IMR-90 (cell line): ENCODE measurements around the gene PAK5. TPM values are rescaled to one million over a fixed set of nuclear protein-coding genes. Genes with fewer than 3 reads are reported as not detected.

ENCODE experiments used
- ATAC-seq: fragments of 200-7000 bp; cut with Tn5 transposase; 2 replicates; pipeline ENCODE4 v1.9.1; 2020; ENCODE audit warnings: low read depth, mild to moderate bottlenecking, moderate library complexity
- BruUV-seq: library from RNA; stranded (reverse); fragments of 400-500 nt; replicated peaks from 2 replicates; lab custom pipeline; 2021; lab: Mats Ljungman, UMichigan
- CTCF ChIA-PET: fragments of 300-600 bp; formaldehyde crosslinking; extraction: SDS; loops from one replicate; lab custom pipeline; 2021; ENCODE audit warnings: antibody characterized with exemption; lab: Yijun Ruan, JAX
- POLR2A ChIA-PET: fragments of 300-600 bp; sonication (Branson Sonifier 250); formaldehyde crosslinking; loops from one replicate; lab custom pipeline; 2022; ENCODE audit warnings: antibody characterized with exemption; ENCODE audit not compliant: unreplicated experiment; lab: Charles Lee
- DNase-seq: peaks from one replicate; pipeline ENCODE4 v3.0.0; 2013
- H2AFZ ChIP-seq: replicated peaks from 2 replicates; pipeline ENCODE3; 2013; ENCODE audit warnings: low read length, mild to moderate bottlenecking; ENCODE audit not compliant: poor library complexity
- H2AK5ac ChIP-seq: 2 replicates; pipeline ENCODE4 v1.6.1; 2013; ENCODE audit warnings: low read depth, low read length, inconsistent platforms
- H2AK9ac ChIP-seq: replicated peaks from 2 replicates; pipeline ENCODE3; 2013; ENCODE audit warnings: mild to moderate bottlenecking, low read depth, low read length, moderate library complexity; ENCODE audit not compliant: poor library complexity
- H2BK120ac ChIP-seq: 2 replicates; pipeline ENCODE4 v1.6.1; 2013; ENCODE audit warnings: low read depth, low read length, inconsistent platforms
- H2BK15ac ChIP-seq: 3 replicates; pipeline ENCODE4 v1.6.1; 2013; ENCODE audit warnings: low read depth, low read length, inconsistent platforms
- H2BK20ac ChIP-seq: 2 replicates; pipeline ENCODE4 v1.6.1; 2013; ENCODE audit warnings: low read depth, mild to moderate bottlenecking, inconsistent platforms, low read length, moderate library complexity
- H2BK5ac ChIP-seq: 2 replicates; pipeline ENCODE4 v1.6.1; 2013; ENCODE audit warnings: mild to moderate bottlenecking, low read depth, low read length, inconsistent platforms; ENCODE audit not compliant: poor library complexity, severe bottlenecking
- H3K14ac ChIP-seq: replicated peaks from 2 replicates; pipeline ENCODE4 v1.6.1; 2013; ENCODE audit warnings: low read depth, low read length, inconsistent platforms
- H3K18ac ChIP-seq: 2 replicates; pipeline ENCODE4 v1.6.1; 2013; ENCODE audit warnings: low read depth, low read length, control low read depth
- H3K23ac ChIP-seq: 2 replicates; pipeline ENCODE4 v1.6.1; 2013; ENCODE audit warnings: low read depth, low read length, inconsistent platforms
- H3K27ac ChIP-seq: 2 replicates; pipeline ENCODE4 v1.5.1; 2013; ENCODE audit warnings: mild to moderate bottlenecking, control low read depth, low read length; ENCODE audit not compliant: insufficient read depth
- H3K27me3 ChIP-seq: 2 replicates; pipeline ENCODE4 v1.6.1; 2013; ENCODE audit warnings: low read length; ENCODE audit not compliant: control insufficient read depth, insufficient read depth
- H3K36me3 ChIP-seq: 2 replicates; pipeline ENCODE4 v1.6.1; 2013; ENCODE audit warnings: low read length, mixed read lengths; ENCODE audit not compliant: control insufficient read depth, insufficient read depth
- H3K4ac ChIP-seq: 2 replicates; pipeline ENCODE4 v1.6.1; 2013; ENCODE audit warnings: low read depth, low read length, inconsistent platforms
- H3K4me1 ChIP-seq: 2 replicates; pipeline ENCODE4 v1.6.1; 2013; ENCODE audit warnings: low read length, mixed read lengths; ENCODE audit not compliant: control insufficient read depth, insufficient read depth
- H3K4me2 ChIP-seq: 2 replicates; pipeline ENCODE4 v1.6.1; 2013; ENCODE audit warnings: low read depth, mild to moderate bottlenecking, control low read depth, low read length, moderate library complexity
- H3K4me3 ChIP-seq: 2 replicates; pipeline ENCODE4 v1.5.1; 2013; ENCODE audit warnings: low read depth, mild to moderate bottlenecking, control low read depth, low read length, moderate library complexity; ENCODE audit not compliant: insufficient read depth
- H3K56ac ChIP-seq: 2 replicates; pipeline ENCODE4 v1.6.1; 2013; ENCODE audit warnings: low read length, inconsistent platforms; ENCODE audit not compliant: insufficient read depth; ENCODE audit errors: extremely low read depth
- H3K79me1 ChIP-seq, 2 experiments: 2 replicates each; pipeline ENCODE4 v1.6.1; 2013; ENCODE audit warnings: low read length in 2 of 2, inconsistent platforms in 1 of 2, low read depth in 1 of 2
- H3K9ac ChIP-seq: 2 replicates; pipeline ENCODE4 v1.6.1; 2013; ENCODE audit warnings: low read depth, low read length, control low read depth
- H3K9me1 ChIP-seq: 2 replicates; pipeline ENCODE4 v1.6.1; 2013; ENCODE audit warnings: low read length, inconsistent platforms; ENCODE audit not compliant: insufficient read depth
- H3K9me3 ChIP-seq: 2 replicates; pipeline ENCODE4 v1.6.1; 2013; ENCODE audit warnings: low read length; ENCODE audit not compliant: control insufficient read depth, insufficient read depth
- H4K20me1 ChIP-seq: 2 replicates; pipeline ENCODE4 v1.6.1; 2013; ENCODE audit warnings: low read length, inconsistent platforms; ENCODE audit not compliant: insufficient read depth
- H4K5ac ChIP-seq: 2 replicates; pipeline ENCODE4 v1.6.1; 2013; ENCODE audit warnings: mild to moderate bottlenecking, low read depth, low read length, control low read depth
- H4K8ac ChIP-seq, 2 experiments: 2 replicates each; pipeline ENCODE4 v1.6.1; 2013; ENCODE audit warnings: low read depth in 2 of 2, low read length in 2 of 2, control low read depth in 1 of 2, inconsistent platforms in 1 of 2
- H4K91ac ChIP-seq: 2 replicates; pipeline ENCODE4 v1.6.1; 2013; ENCODE audit warnings: low read depth, low read length, inconsistent platforms; ENCODE audit not compliant: insufficient read depth
- BHLHE40 ChIP-seq: fragments of 150-350 bp; IDR thresholded peaks from 2 replicates; pipeline ENCODE4 v1.6.1; 2016; ENCODE audit warnings: mild to moderate bottlenecking, low read depth, low read length
- CEBPB ChIP-seq: IDR thresholded peaks from 2 replicates; pipeline ENCODE4 v1.6.1; 2012; ENCODE audit warnings: low read depth, low read length, improper control_type of control experiment
- CHD1 ChIP-seq: IDR thresholded peaks from 2 replicates; pipeline ENCODE4 v1.6.1; 2012; ENCODE audit warnings: low read depth, low read length, improper control_type of control experiment
- FOS ChIP-seq: fragments of 150-350 bp; IDR thresholded peaks from 2 replicates; pipeline ENCODE4 v1.6.1; 2016; ENCODE audit warnings: low read depth, low read length
- MAFK ChIP-seq: IDR thresholded peaks from 2 replicates; pipeline ENCODE4 v1.6.1; 2012; ENCODE audit warnings: low read depth, low read length, improper control_type of control experiment
- MAZ ChIP-seq: IDR thresholded peaks from 2 replicates; pipeline ENCODE4 v1.6.1; 2012; ENCODE audit warnings: low read depth, mild to moderate bottlenecking, low read length, improper control_type of control experiment, moderate library complexity, borderline replicate concordance
- MXI1 ChIP-seq: IDR thresholded peaks from 2 replicates; pipeline ENCODE4 v1.6.1; 2012; ENCODE audit warnings: low read depth, mild to moderate bottlenecking, low read length, moderate library complexity, borderline replicate concordance
- NFE2L2 ChIP-seq: fragments of 150-350 bp; IDR thresholded peaks from 2 replicates; pipeline ENCODE4 v1.6.1; 2016; ENCODE audit warnings: low read depth, mild to moderate bottlenecking, low read length
- RAD21 ChIP-seq: IDR thresholded peaks from 2 replicates; pipeline ENCODE4 v1.6.1; 2012; ENCODE audit warnings: low read length, improper control_type of control experiment
- RCOR1 ChIP-seq: IDR thresholded peaks from 2 replicates; pipeline ENCODE4 v1.6.1; 2012; ENCODE audit warnings: mild to moderate bottlenecking, low read length, improper control_type of control experiment; ENCODE audit not compliant: insufficient replicate concordance
- RFX5 ChIP-seq: IDR thresholded peaks from 2 replicates; pipeline ENCODE4 v1.8.0; 2012; ENCODE audit warnings: low read depth, mild to moderate bottlenecking, low read length, moderate library complexity
- SMC3 ChIP-seq: fragments of 150-350 bp; IDR thresholded peaks from 2 replicates; pipeline ENCODE4 v1.6.1; 2016; ENCODE audit warnings: low read depth, mild to moderate bottlenecking, antibody characterized with exemption, low read length, moderate library complexity
- WGBS, 2 experiments: methylation state at CpG; one replicate each; pipeline versions ENCODE4 v1.1.5 to v1.1.7; 2013; ENCODE audit warnings: missing lambda C conversion rate in 2 of 2; ENCODE audit not compliant: insufficient read length in 1 of 2; ENCODE audit errors: extremely low coverage in 2 of 2; 5-methylcytosine and 5-hydroxymethylcytosine counted together
- dilution Hi-C: fragments of 300-500 bp; cut with HindIII; formaldehyde crosslinking; loops from one replicate; pipeline ENCODE4 v1.14.3; 2018; ENCODE audit warnings: low sequenced_read_pairs; ENCODE audit not compliant: unreplicated experiment
- in situ Hi-C: fragments of 300-500 bp; cut with MboI; formaldehyde crosslinking; loops from 3 replicates; pipeline ENCODE4 v1.14.3; 2019; ENCODE audit warnings: low sequenced_read_pairs, inconsistent platforms, mixed read lengths
- intact Hi-C: fragments of 100-400 bp; cut with micrococcal nuclease; formaldehyde crosslinking; loops from 2 replicates; pipeline ENCODE4 v1.10.0; 2022
- polyA plus RNA-seq, 3 experiments: library from polyadenylated mRNA; depleted of rRNA; stranded (reverse); fragments of >200 nt; gene quantifications; 2 replicates each; pipeline ENCODE4 v1.2.3, GENCODE V29; 2012; ENCODE audit warnings: low replicate concordance in 1 of 3
- total RNA-seq: library from RNA; depleted of rRNA; stranded (reverse); fragments of >200 nt; gene quantifications from 2 replicates; pipeline ENCODE4 v1.2.3, GENCODE V29; 2012
- TF ChIP-seq, protein P1 (sequence below): fragments of 150-350 bp; IDR thresholded peaks from 2 replicates; pipeline ENCODE4 v1.6.1; 2016; ENCODE audit warnings: low read depth, mild to moderate bottlenecking, low read length, moderate library complexity, borderline replicate concordance
- TF ChIP-seq, protein P2 (sequence below): conservative IDR thresholded peaks from 2 replicates; pipeline ENCODE4 v1.5.1; 2012; ENCODE audit warnings: mild to moderate bottlenecking, low read depth, low read length, improper control_type of control experiment
- TF ChIP-seq, protein P3 (sequence below): fragments of 150-350 bp; IDR thresholded peaks from 2 replicates; pipeline ENCODE4 v1.6.1; 2017; ENCODE audit warnings: mild to moderate bottlenecking, antibody characterized with exemption, low read length, low read depth

PAK5 gene
- total and polyA plus RNA-seq, 2 of the 4 experiments (the other 2 are of a cell fraction) = not detected

DNA sequence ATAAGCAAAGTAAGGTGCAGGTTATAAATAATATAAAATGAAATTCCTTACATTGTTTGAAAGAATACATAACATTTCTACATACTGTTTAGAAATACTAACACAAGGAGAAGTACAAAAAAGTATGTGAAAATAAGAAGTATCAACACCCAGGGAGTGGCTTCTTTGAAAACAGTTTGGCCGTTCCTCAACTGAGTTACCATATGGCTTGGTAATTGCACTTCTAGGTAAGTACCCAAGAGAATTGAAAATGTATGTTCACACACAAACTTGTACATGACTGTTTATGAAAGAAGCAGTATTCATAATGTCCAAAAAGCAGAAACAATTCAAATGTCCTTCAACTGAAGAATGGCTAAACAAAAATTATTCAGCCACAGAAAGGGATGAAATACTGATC is 30.7 kb downstream of the PAK5 start:
- in situ Hi-C loops = no loop called here
- no TSS peak for BruUV-seq

More for the DNA sequence above, 30.7 kb downstream of the PAK5 start:
- Histone ChIP-seq H4K8ac (no peak overlapping the region), H3K4me3 (no peak overlapping the region), H3K9ac (no peak overlapping the region), H3K9me1 (no peaks in the 10 kb centered on the region), H4K91ac (no peak overlapping the region), H4K20me1 (no peaks in the 10 kb centered on the region), H2BK5ac (no peak overlapping the region), H3K18ac (no peak overlapping the region), H2AK9ac (no peak overlapping the region), H3K4me2 (no peak overlapping the region), H3K27me3 (no peaks in the 10 kb centered on the region), H2BK15ac (no peak overlapping the region), H3K23ac (no peak overlapping the region), H2AFZ (no peak overlapping the region), H3K79me1 (no peaks in the 10 kb centered on the region), H3K9me3 (no peaks in the 10 kb centered on the region), H2BK20ac (no peak overlapping the region), H3K4me1 (no peaks in the 10 kb centered on the region), H3K27ac (no peak overlapping the region), H3K56ac (no peak overlapping the region), H4K5ac (no peak overlapping the region), H2AK5ac (no peak overlapping the region), H3K4ac (no peak overlapping the region), H2BK120ac (no peak overlapping the region), H3K36me3 (no peaks in the 10 kb centered on the region), H3K14ac (no peak overlapping the region)
- dilution Hi-C loops (no loop called here), intact Hi-C loops (no loop called here)
- CTCF ChIA-PET = no interaction called here
- TF ChIP-seq RFX5 = no peak
- TF ChIP-seq FOS = no peak
- TF ChIP-seq, protein P1, sequence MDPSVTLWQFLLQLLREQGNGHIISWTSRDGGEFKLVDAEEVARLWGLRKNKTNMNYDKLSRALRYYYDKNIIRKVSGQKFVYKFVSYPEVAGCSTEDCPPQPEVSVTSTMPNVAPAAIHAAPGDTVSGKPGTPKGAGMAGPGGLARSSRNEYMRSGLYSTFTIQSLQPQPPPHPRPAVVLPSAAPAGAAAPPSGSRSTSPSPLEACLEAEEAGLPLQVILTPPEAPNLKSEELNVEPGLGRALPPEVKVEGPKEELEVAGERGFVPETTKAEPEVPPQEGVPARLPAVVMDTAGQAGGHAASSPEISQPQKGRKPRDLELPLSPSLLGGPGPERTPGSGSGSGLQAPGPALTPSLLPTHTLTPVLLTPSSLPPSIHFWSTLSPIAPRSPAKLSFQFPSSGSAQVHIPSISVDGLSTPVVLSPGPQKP = no peak
- TF ChIP-seq RAD21 = no peak
- no peak for TF ChIP-seq MAZ
- TF ChIP-seq RCOR1 = no peak
- TF ChIP-seq MAFK = no peak
- TF ChIP-seq, protein P2, sequence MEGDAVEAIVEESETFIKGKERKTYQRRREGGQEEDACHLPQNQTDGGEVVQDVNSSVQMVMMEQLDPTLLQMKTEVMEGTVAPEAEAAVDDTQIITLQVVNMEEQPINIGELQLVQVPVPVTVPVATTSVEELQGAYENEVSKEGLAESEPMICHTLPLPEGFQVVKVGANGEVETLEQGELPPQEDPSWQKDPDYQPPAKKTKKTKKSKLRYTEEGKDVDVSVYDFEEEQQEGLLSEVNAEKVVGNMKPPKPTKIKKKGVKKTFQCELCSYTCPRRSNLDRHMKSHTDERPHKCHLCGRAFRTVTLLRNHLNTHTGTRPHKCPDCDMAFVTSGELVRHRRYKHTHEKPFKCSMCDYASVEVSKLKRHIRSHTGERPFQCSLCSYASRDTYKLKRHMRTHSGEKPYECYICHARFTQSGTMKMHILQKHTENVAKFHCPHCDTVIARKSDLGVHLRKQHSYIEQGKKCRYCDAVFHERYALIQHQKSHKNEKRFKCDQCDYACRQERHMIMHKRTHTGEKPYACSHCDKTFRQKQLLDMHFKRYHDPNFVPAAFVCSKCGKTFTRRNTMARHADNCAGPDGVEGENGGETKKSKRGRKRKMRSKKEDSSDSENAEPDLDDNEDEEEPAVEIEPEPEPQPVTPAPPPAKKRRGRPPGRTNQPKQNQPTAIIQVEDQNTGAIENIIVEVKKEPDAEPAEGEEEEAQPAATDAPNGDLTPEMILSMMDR = no peak
- TF ChIP-seq CHD1 = no peak
- no peak for TF ChIP-seq NFE2L2
- TF ChIP-seq SMC3 = no peak
- no peak for TF ChIP-seq CEBPB
- TF ChIP-seq MXI1 = no peak
- no peak for TF ChIP-seq BHLHE40
- TF ChIP-seq, protein P3, sequence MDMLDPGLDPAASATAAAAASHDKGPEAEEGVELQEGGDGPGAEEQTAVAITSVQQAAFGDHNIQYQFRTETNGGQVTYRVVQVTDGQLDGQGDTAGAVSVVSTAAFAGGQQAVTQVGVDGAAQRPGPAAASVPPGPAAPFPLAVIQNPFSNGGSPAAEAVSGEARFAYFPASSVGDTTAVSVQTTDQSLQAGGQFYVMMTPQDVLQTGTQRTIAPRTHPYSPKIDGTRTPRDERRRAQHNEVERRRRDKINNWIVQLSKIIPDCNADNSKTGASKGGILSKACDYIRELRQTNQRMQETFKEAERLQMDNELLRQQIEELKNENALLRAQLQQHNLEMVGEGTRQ = no peak
- DNase-seq = no peak
- no peak for ATAC-seq
- WGBS, 2 experiments = no CpG with 5 or more reads among the region's 1 CpG
- POLR2A ChIA-PET = no interaction called here
